Activated CD4-positive, alpha-beta T cell treated with anti-CD3 and anti-CD28 coated beads, Interleukin-2, amount 10 ng/mL, durations not matched to agents 7 days and 5 days (primary cell): ENCODE measurements around the gene SLC25A36. TPM values are rescaled to one million over a fixed set of nuclear protein-coding genes. Genes with fewer than 3 reads are reported as not detected.
"Not testable (repeated sequence)": the region's sequence is repeated elsewhere in the genome, so short reads cannot be mapped to it uniquely, and the experiment has no call there.

ENCODE experiments used
- CTCF ChIA-PET: fragments of 350-600 bp; sonication (Branson Sonifier 250); formaldehyde crosslinking; loops from one replicate; lab custom pipeline; 2021; ENCODE audit warnings: antibody characterized with exemption; lab: Charles Lee
- POLR2A ChIA-PET: fragments of 350-600 bp; sonication (Branson Sonifier 250); formaldehyde crosslinking; loops from one replicate; lab custom pipeline; 2021; ENCODE audit warnings: antibody characterized with exemption; lab: Charles Lee
- DNase-seq: peaks from one replicate; pipeline ENCODE4 v3.0.0-alpha.2; 2020
- H3K27ac Mint-ChIP-seq: one replicate; pipeline ENCODE4 v1.8.0; 2021; ENCODE audit warnings: mild to moderate bottlenecking, moderate library complexity, mixed read lengths
- H3K27me3 Mint-ChIP-seq: one replicate; pipeline ENCODE4 v1.8.0; 2021; ENCODE audit warnings: mixed read lengths
- H3K36me3 Mint-ChIP-seq: one replicate; pipeline ENCODE4 v1.8.0; 2021; ENCODE audit warnings: low read depth, mixed read lengths
- H3K4me1 Mint-ChIP-seq: one replicate; pipeline ENCODE4 v1.8.0; 2021; ENCODE audit warnings: mixed read lengths
- H3K4me3 Mint-ChIP-seq: one replicate; pipeline ENCODE4 v1.8.0; 2021; ENCODE audit warnings: mild to moderate bottlenecking, moderate library complexity, mixed read lengths
- H3K9me3 Mint-ChIP-seq: one replicate; pipeline ENCODE4 v1.8.0; 2021; ENCODE audit warnings: mixed read lengths
- total RNA-seq, 2 experiments: library from RNA; stranded (reverse); gene quantifications; one replicate each; pipeline ENCODE4 v1.2.3, GENCODE V29; 2021

SLC25A36 gene
- total RNA-seq, 2 experiments from 2014 or later: 31.9 to 35.6 TPM

- Mint-ChIP-seq H3K4me1 (peaks cover 8% of the 10 kb centered on the region), H3K4me3 (no peak overlapping the region), H3K36me3 (peaks cover 7% of the 10 kb centered on the region), H3K27ac (no peak overlapping the region), H3K9me3 (no peaks in the 10 kb centered on the region), H3K27me3 (no peaks in the 10 kb centered on the region)
- CTCF ChIA-PET: interaction anchor here (0.6 to 1.6 kb wide), 5 partner anchors 10 to 275 kb away, joined by 3 to 4 read pairs (median 3); partner anchors contain the start of gene PXYLP1
- no peak for DNase-seq
- POLR2A ChIA-PET: no interaction called here
Observed at GRCh38 chr3:140956058-140956835, 14.6 kb downstream of the SLC25A36 start.

- no peak for DNase-seq
- Mint-ChIP-seq H3K27me3 (no peaks in the 10 kb centered on the region), H3K4me1 (peaks cover 12% of the 10 kb centered on the region), H3K36me3 (peaks cover 18% of the 10 kb centered on the region), H3K9me3 (no peaks in the 10 kb centered on the region), H3K27ac (no peak overlapping the region), H3K4me3 (no peak overlapping the region)
- ChIA-PET POLR2A (no interaction called here), CTCF (no interaction called here)
Observed at GRCh38 chr3:140972833-140973232, 31.2 kb downstream of the SLC25A36 start.

GRCh38 chr3:140974900-140975299 lies 33.3 kb downstream of the SLC25A36 start:
- no peaks in the 10 kb centered on the region for H3K9me3 Mint-ChIP-seq
- peaks cover 18% of the 10 kb centered on the region for H3K36me3 Mint-ChIP-seq
- ChIA-PET POLR2A (no interaction called here), CTCF (interaction anchor here (0.5 to 1.2 kb wide), 2 partner anchors 19 to 1575 kb away, joined by 3 read pairs; no protein-coding TSS in a partner anchor)
- H3K4me1 Mint-ChIP-seq: peaks cover 12% of the 10 kb centered on the region
- no peak for DNase-seq
- peak overlapping the region; percentile 55 for H3K27ac Mint-ChIP-seq
- no peaks in the 10 kb centered on the region for H3K27me3 Mint-ChIP-seq
- H3K4me3 Mint-ChIP-seq: no peak overlapping the region

GRCh38 chr3:140980663-140981062 lies 39.0 kb downstream of the SLC25A36 start:
- peaks cover 2% of the 10 kb centered on the region for H3K4me1 Mint-ChIP-seq
- DNase-seq: no peak
- H3K36me3 Mint-ChIP-seq: peaks cover 14% of the 10 kb centered on the region
- POLR2A ChIA-PET: interaction anchor here (0.6 kb wide), 1 partner anchor 286 kb away, joined by 3 read pairs; no protein-coding TSS in a partner anchor
- H3K27ac Mint-ChIP-seq: no peak overlapping the region
- H3K4me3 Mint-ChIP-seq: no peak overlapping the region
- H3K27me3 Mint-ChIP-seq: no peaks in the 10 kb centered on the region
- CTCF ChIA-PET: interaction anchor here (0.6 kb wide), 1 partner anchor 287 kb away, joined by 3 read pairs; no protein-coding TSS in a partner anchor
- H3K9me3 Mint-ChIP-seq: no peaks in the 10 kb centered on the region

GRCh38 chr3:140987792-140988191 lies 46.2 kb downstream of the SLC25A36 start:
- POLR2A ChIA-PET, H3K9me3 Mint-ChIP-seq, DNase-seq, H3K27ac Mint-ChIP-seq, H3K36me3 Mint-ChIP-seq, CTCF ChIA-PET, H3K4me3 Mint-ChIP-seq, H3K4me1 Mint-ChIP-seq: not testable (repeated sequence)
- H3K27me3 Mint-ChIP-seq: peaks cover 16% of the 10 kb centered on the region

GRCh38 chr3:140994316-140994715 lies 52.7 kb downstream of the SLC25A36 start:
- DNase-seq: no peak
- peaks cover 24% of the 10 kb centered on the region for H3K27me3 Mint-ChIP-seq
- no peak overlapping the region for H3K4me3 Mint-ChIP-seq
- no peaks in the 10 kb centered on the region for H3K36me3 Mint-ChIP-seq
- POLR2A ChIA-PET: no interaction called here
- H3K27ac Mint-ChIP-seq: no peak overlapping the region
- H3K9me3 Mint-ChIP-seq: peaks cover 3% of the 10 kb centered on the region
- H3K4me1 Mint-ChIP-seq: no peaks in the 10 kb centered on the region
- CTCF ChIA-PET: no interaction called here

GRCh38 chr3:140994861-140995260 lies 53.2 kb downstream of the SLC25A36 start:
- H3K9me3 Mint-ChIP-seq, POLR2A ChIA-PET, H3K27ac Mint-ChIP-seq, DNase-seq, H3K4me1 Mint-ChIP-seq, H3K4me3 Mint-ChIP-seq, H3K36me3 Mint-ChIP-seq, CTCF ChIA-PET: not testable (repeated sequence)
- H3K27me3 Mint-ChIP-seq: peaks cover 19% of the 10 kb centered on the region

GRCh38 chr3:140995881-140996280 lies 54.2 kb downstream of the SLC25A36 start:
- Mint-ChIP-seq H3K9me3 (no peaks in the 10 kb centered on the region), H3K4me3 (no peak overlapping the region), H3K27ac (no peak overlapping the region), H3K27me3 (peaks cover 19% of the 10 kb centered on the region), H3K36me3 (no peaks in the 10 kb centered on the region), H3K4me1 (peaks cover 6% of the 10 kb centered on the region)
- POLR2A ChIA-PET: no interaction called here
- CTCF ChIA-PET: no interaction called here
- DNase-seq: no peak

- peaks cover 6% of the 10 kb centered on the region for H3K27me3 Mint-ChIP-seq
- ChIA-PET CTCF (interaction anchor here (0.7 to 1.8 kb wide), 16 partner anchors 8 to 312 kb away, joined by 3 to 7 read pairs (median 3); no protein-coding TSS in a partner anchor), POLR2A (no interaction called here)
- H3K36me3 Mint-ChIP-seq: no peaks in the 10 kb centered on the region
- peaks cover 6% of the 10 kb centered on the region for H3K4me1 Mint-ChIP-seq
- peak; percentile 54 for DNase-seq
- no peaks in the 10 kb centered on the region for H3K9me3 Mint-ChIP-seq
- H3K27ac Mint-ChIP-seq: no peak overlapping the region
- no peak overlapping the region for H3K4me3 Mint-ChIP-seq
Observed at GRCh38 chr3:141000027-141000663, 58.5 kb downstream of the SLC25A36 start.

- H3K4me3 Mint-ChIP-seq: no peak overlapping the region
- DNase-seq: no peak
- H3K9me3 Mint-ChIP-seq: no peaks in the 10 kb centered on the region
- peaks cover 6% of the 10 kb centered on the region for H3K4me1 Mint-ChIP-seq
- H3K27me3 Mint-ChIP-seq: peaks cover 8% of the 10 kb centered on the region
- no peak overlapping the region for H3K27ac Mint-ChIP-seq
- ChIA-PET CTCF (interaction anchor here (0.7 to 1.8 kb wide), 16 partner anchors 8 to 311 kb away, joined by 3 to 7 read pairs (median 3); no protein-coding TSS in a partner anchor), POLR2A (no interaction called here)
- H3K36me3 Mint-ChIP-seq: no peaks in the 10 kb centered on the region
Observed at GRCh38 chr3:141000686-141001085, 59.0 kb downstream of the SLC25A36 start.

- H3K4me1 Mint-ChIP-seq: peaks cover 2% of the 10 kb centered on the region
- POLR2A ChIA-PET: no interaction called here
- H3K4me3 Mint-ChIP-seq: no peak overlapping the region
- H3K36me3 Mint-ChIP-seq: no peaks in the 10 kb centered on the region
- DNase-seq: no peak
- CTCF ChIA-PET: no interaction called here
- H3K27me3 Mint-ChIP-seq: peaks cover 29% of the 10 kb centered on the region
- no peaks in the 10 kb centered on the region for H3K9me3 Mint-ChIP-seq
- H3K27ac Mint-ChIP-seq: no peak overlapping the region
Observed at GRCh38 chr3:141006344-141006743, 64.7 kb downstream of the SLC25A36 start.

GRCh38 chr3:141009496-141009895 lies 67.9 kb downstream of the SLC25A36 start:
- Mint-ChIP-seq H3K36me3 (no peaks in the 10 kb centered on the region), H3K9me3 (no peaks in the 10 kb centered on the region), H3K4me3 (no peak overlapping the region), H3K4me1 (peaks cover 5% of the 10 kb centered on the region), H3K27me3 (peaks cover 37% of the 10 kb centered on the region), H3K27ac (no peak overlapping the region)
- DNase-seq: no peak
- ChIA-PET CTCF (interaction anchor here (1.3 to 3.7 kb wide), 2 partner anchors 77 to 184 kb away, joined by 3 to 19 read pairs; no protein-coding TSS in a partner anchor), POLR2A (no interaction called here)
